Prostate gland (tissue), 2 donors: ENCODE data around the gene TAF3. TPM values are rescaled to one million over a fixed set of nuclear protein-coding genes. Genes with fewer than 3 reads are reported as not detected.

Experiments used
- DNase-seq: peaks from one replicate; pipeline ENCODE4 v3.0.0-alpha.2; 2019; ENCODE audit warnings: low spot score
- H3K27ac ChIP-seq, 2 donors: fragments of 200-600 bp; sonication (generic); 2 replicates each; pipeline ENCODE4 v1.5.1; 2017 to 2019
- H3K27me3 ChIP-seq: fragments of 200-600 bp; sonication (generic); replicated peaks from 2 replicates; pipeline ENCODE4 v1.5.1; 2019; ENCODE audit not compliant: insufficient read depth
- H3K36me3 ChIP-seq, 2 donors: fragments of 200-600 bp; sonication (generic); 1 replicate in 1 of 2; 2 replicates in 1 of 2; pipeline versions ENCODE4 v1.5.1 to v1.8.1; 2017 to 2019
- H3K4me1 ChIP-seq: fragments of 200-600 bp; sonication (generic); replicated peaks from 2 replicates; pipeline ENCODE4 v1.5.1; 2019
- H3K4me3 ChIP-seq, 2 donors: fragments of 200-600 bp; sonication (generic); 2 replicates each; pipeline ENCODE4 v1.5.1; 2017 to 2019
- H3K9me3 ChIP-seq: fragments of 200-600 bp; sonication (generic); 2 replicates; pipeline ENCODE4 v1.5.1; 2017
- POLR2A ChIP-seq: fragments of 450-650 bp; IDR thresholded peaks from one replicate; pipeline ENCODE4 v1.6.1; 2016; ENCODE audit warnings: antibody characterized with exemption, mild to moderate bottlenecking
- POLR2AphosphoS5 ChIP-seq: sonication (generic); formaldehyde crosslinking; IDR thresholded peaks from one replicate; pipeline ENCODE4 v1.6.1; 2017; ENCODE audit warnings: antibody characterized with exemption
- WGBS: methylation state at CpG from one replicate; pipeline ENCODE4 v1.1.5; 2018; 5-methylcytosine and 5-hydroxymethylcytosine counted together
- intact Hi-C: fragments of 100-400 bp; cut with DNase I; formaldehyde crosslinking; loops from one replicate; pipeline ENCODE4 v1.14.2; 2022
- total RNA-seq, 2 donors: library from RNA; depleted of rRNA; stranded (reverse); fragments of >200 nt; gene quantifications; one replicate each; pipeline ENCODE4 v1.1.0, GENCODE V29; 2016
- TF ChIP-seq, protein P1 (sequence below), 4 experiments: fragments of 200-600 bp in 2 of 4; fragments of 450-650 bp in 2 of 4; sonication (generic) in 2 of 4; IDR thresholded peaks; 1 replicate in 3 of 4; 2 replicates in 1 of 4; pipeline ENCODE4 v1.5.1; 2016 to 2019; ENCODE audit warnings: antibody characterized with exemption in 4 of 4, mild to moderate bottlenecking in 2 of 4, moderate library complexity in 2 of 4

The TAF3 gene
- total RNA-seq, 2 donors from 2014 or later: 4.4 to 20.2 TPM

GRCh38 chr10:7933757-7934156 is 115.5 kb downstream of the TAF3 start:
- no peaks in the 10 kb centered on the region for H3K27me3 ChIP-seq
- TF ChIP-seq POLR2AphosphoS5 (no peak), POLR2A (no peak)
- TF ChIP-seq, protein P1, sequence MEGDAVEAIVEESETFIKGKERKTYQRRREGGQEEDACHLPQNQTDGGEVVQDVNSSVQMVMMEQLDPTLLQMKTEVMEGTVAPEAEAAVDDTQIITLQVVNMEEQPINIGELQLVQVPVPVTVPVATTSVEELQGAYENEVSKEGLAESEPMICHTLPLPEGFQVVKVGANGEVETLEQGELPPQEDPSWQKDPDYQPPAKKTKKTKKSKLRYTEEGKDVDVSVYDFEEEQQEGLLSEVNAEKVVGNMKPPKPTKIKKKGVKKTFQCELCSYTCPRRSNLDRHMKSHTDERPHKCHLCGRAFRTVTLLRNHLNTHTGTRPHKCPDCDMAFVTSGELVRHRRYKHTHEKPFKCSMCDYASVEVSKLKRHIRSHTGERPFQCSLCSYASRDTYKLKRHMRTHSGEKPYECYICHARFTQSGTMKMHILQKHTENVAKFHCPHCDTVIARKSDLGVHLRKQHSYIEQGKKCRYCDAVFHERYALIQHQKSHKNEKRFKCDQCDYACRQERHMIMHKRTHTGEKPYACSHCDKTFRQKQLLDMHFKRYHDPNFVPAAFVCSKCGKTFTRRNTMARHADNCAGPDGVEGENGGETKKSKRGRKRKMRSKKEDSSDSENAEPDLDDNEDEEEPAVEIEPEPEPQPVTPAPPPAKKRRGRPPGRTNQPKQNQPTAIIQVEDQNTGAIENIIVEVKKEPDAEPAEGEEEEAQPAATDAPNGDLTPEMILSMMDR (IDR thresholded peaks at IDR 0.05): no peak
- no peak for DNase-seq
- no peak overlapping the region for H3K27ac ChIP-seq
- intact Hi-C loops: no loop called here
- no peaks in the 10 kb centered on the region for H3K4me1 ChIP-seq
- H3K9me3 ChIP-seq: no peaks in the 10 kb centered on the region
- H3K36me3 ChIP-seq: no peaks in the 10 kb centered on the region
- WGBS: 95% methylated on average over 8 of the region's 8 CpGs
- no peak overlapping the region for H3K4me3 ChIP-seq

DNA sequence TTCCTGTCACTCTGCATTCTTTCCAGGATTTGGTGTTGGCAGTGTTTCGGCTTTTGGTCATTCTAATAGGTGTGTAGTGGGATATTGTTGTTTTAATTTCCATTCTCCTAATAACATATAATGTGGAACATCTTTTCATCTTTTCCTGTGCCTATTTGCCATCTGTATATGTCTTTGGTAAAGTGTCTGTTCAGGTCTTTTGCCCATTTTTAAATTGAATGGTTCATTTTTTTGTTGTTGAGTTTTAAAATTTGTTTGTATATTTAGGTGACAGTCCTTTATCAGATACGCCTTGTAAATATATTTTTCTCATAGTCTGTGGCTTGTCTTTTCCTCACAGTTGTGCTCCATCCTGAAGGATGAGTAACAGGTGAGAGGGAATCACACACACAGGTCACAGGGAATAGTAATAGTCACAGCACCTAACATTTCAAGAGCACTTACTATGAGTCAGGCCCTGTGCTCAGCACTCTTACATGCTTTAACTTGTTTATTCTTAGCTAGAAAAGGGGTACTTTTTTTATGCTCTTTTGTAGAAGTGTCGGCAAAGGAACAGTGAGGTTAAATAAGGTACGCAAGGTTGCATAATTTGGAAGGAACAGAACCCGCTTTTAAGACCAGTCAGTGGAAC is 119.1 kb downstream of the TAF3 start:
- WGBS: 93% methylated on average over 5 of the region's 5 CpGs
- no peaks in the 10 kb centered on the region for H3K4me1 ChIP-seq
- no peak overlapping the region for H3K27ac ChIP-seq
- H3K27me3 ChIP-seq: no peaks in the 10 kb centered on the region
- no peaks in the 10 kb centered on the region for H3K36me3 ChIP-seq
- intact Hi-C loops: no loop called here
- no peaks in the 10 kb centered on the region for H3K9me3 ChIP-seq
- TF ChIP-seq, protein P1 (IDR thresholded peaks at IDR 0.05): no peak
- TF ChIP-seq POLR2A (no peak), POLR2AphosphoS5 (no peak)
- no peak for DNase-seq
- no peak overlapping the region for H3K4me3 ChIP-seq

DNA sequence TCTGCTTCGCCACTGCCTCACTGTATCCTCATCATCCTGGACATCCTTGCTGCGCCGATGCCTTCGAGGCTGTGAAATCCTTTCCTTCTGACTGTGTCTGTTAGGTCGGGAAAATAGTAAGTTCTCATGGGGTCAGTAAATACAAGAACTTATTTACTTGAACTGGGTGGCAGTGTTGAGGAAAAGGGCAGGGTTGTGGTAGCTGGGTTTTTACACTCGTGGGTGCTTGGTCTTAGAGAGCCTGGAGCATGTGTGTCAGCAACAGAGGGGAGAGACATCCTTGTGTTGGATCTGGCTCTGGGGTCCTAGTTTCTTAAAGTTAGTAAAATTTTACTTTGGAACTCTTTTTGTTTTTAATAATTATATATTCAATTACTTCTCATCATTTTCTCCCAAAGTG is 123.3 kb downstream of the TAF3 start:
- Histone ChIP-seq H3K9me3 (no peaks in the 10 kb centered on the region), H3K27me3 (no peaks in the 10 kb centered on the region), H3K4me1 (no peaks in the 10 kb centered on the region), H3K36me3 (no peaks in the 10 kb centered on the region), H3K4me3 (no peak overlapping the region), H3K27ac (no peak overlapping the region)
- DNase-seq: no peak
- intact Hi-C loops: no loop called here
- TF ChIP-seq, protein P1 (IDR thresholded peaks at IDR 0.05): no peak
- TF ChIP-seq POLR2A: no peak
- TF ChIP-seq POLR2AphosphoS5: no peak
- 81% methylated on average over 6 of the region's 6 CpGs for WGBS

- Histone ChIP-seq H3K36me3 (no peaks in the 10 kb centered on the region), H3K4me1 (no peaks in the 10 kb centered on the region), H3K9me3 (no peaks in the 10 kb centered on the region), H3K27me3 (no peaks in the 10 kb centered on the region), H3K27ac (no peak overlapping the region), H3K4me3 (no peak overlapping the region)
- WGBS: 62% methylated on average over 4 of the region's 4 CpGs
- no peak for DNase-seq
- intact Hi-C loops: no loop called here
- TF ChIP-seq POLR2A: no peak
- TF ChIP-seq, protein P1 (IDR thresholded peaks at IDR 0.05): no peak
- TF ChIP-seq POLR2AphosphoS5: no peak
These were observed 124.0 kb downstream of the TAF3 start for GRCh38 chr10:7942316-7942715.

- WGBS: 78% methylated on average over 11 of the region's 11 CpGs
- Histone ChIP-seq H3K9me3 (no peaks in the 10 kb centered on the region), H3K4me3 (no peak overlapping the region), H3K27me3 (no peaks in the 10 kb centered on the region), H3K27ac (no peak overlapping the region), H3K4me1 (no peaks in the 10 kb centered on the region), H3K36me3 (no peaks in the 10 kb centered on the region)
- intact Hi-C loops: no loop called here
- no peak for TF ChIP-seq POLR2A
- TF ChIP-seq, protein P1 (IDR thresholded peaks at IDR 0.05): no peak
- TF ChIP-seq POLR2AphosphoS5: no peak
- no peak for DNase-seq
These were observed 124.6 kb downstream of the TAF3 start for GRCh38 chr10:7942859-7943258.
